K562 (cell line): Measurements from ENCODE around the gene ZNF740. TPM values are rescaled to one million over a fixed set of nuclear protein-coding genes. Genes with fewer than 3 reads are reported as not detected.

Source experiments
- ATAC-seq: fragments of 200-7000 bp; cut with Tn5 transposase; 3 replicates; pipeline ENCODE4 v1.9.1; 2020; ENCODE audit warnings: moderate library complexity
- BruUV-seq: library from RNA; stranded (reverse); fragments of 400-500 nt; replicated peaks from 2 replicates; lab custom pipeline; 2021; lab: Mats Ljungman, UMichigan
- CTCF ChIA-PET: fragments of 300-600 bp; formaldehyde crosslinking; extraction: SDS; loops from one replicate; lab custom pipeline; 2021; ENCODE audit warnings: low intra/inter-chr PET ratio; lab: Yijun Ruan, JAX
- POLR2A ChIA-PET: fragments of 300-600, 350-650 bp; sonication (Branson Sonifier 250); formaldehyde crosslinking; extraction: SDS; loops from one replicate; lab custom pipeline; 2021; ENCODE audit warnings: antibody characterized with exemption, inconsistent platforms; lab: Yijun Ruan, JAX
- DNase-seq, 4 experiments: peaks; one replicate each; pipeline versions ENCODE4 v3.0.0 to v3.0.0-alpha.2; 2011 to 2018; ENCODE audit warnings: low spot score in 3 of 4, mixed read lengths in 3 of 4; ENCODE audit errors: extremely low read depth in 1 of 4
- FAIRE-seq: peaks from 2 replicates; lab custom pipeline; 2011; peaks lifted over from hg19 to GRCh38; lab: Jason Lieb, UNC
- H2AFZ ChIP-seq: 2 replicates; pipeline ENCODE4 v1.6.0; 2011; ENCODE audit warnings: low read depth, low read length, control low read depth, inconsistent platforms
- H3K27ac ChIP-seq: fragments of 200-600 bp; 3 replicates; pipeline ENCODE4 v1.8.0; 2011; ENCODE audit warnings: low read depth, mild to moderate bottlenecking, control low read depth, inconsistent platforms, low read length, moderate library complexity, mixed read lengths; ENCODE audit errors: extremely low read depth
- H3K27me3 ChIP-seq, 2 experiments: fragments of 300-600 bp in 1 of 2; 2 replicates in 1 of 2; 3 replicates in 1 of 2; pipeline versions ENCODE4 v1.6.0 to v1.8.0; 2011; ENCODE audit warnings: inconsistent platforms in 2 of 2, low read length in 2 of 2, mild to moderate bottlenecking in 1 of 2, mixed read lengths in 1 of 2, moderate library complexity in 1 of 2; ENCODE audit not compliant: control insufficient read depth in 2 of 2, insufficient read depth in 2 of 2
- H3K36me3 ChIP-seq: fragments of 300-600 bp; 3 replicates; pipeline ENCODE4 v1.8.0; 2011; ENCODE audit warnings: mild to moderate bottlenecking, low read length, inconsistent platforms; ENCODE audit not compliant: control insufficient read depth, insufficient read depth
- H3K4me1 ChIP-seq, 2 experiments: fragments of 200-600 bp in 1 of 2; replicated peaks in 1 of 2; 2 replicates in 1 of 2; 3 replicates in 1 of 2; pipeline versions ENCODE4 v1.5.1 to v1.8.0; 2011; ENCODE audit warnings: inconsistent platforms in 2 of 2, low read length in 2 of 2, mild to moderate bottlenecking in 1 of 2, mixed read lengths in 1 of 2, moderate library complexity in 1 of 2; ENCODE audit not compliant: control insufficient read depth in 2 of 2, insufficient read depth in 2 of 2
- H3K4me2 ChIP-seq: 2 replicates; pipeline ENCODE4 v1.6.1; 2011; ENCODE audit warnings: low read length, control low read depth, inconsistent platforms, mixed read lengths; ENCODE audit not compliant: insufficient read depth
- H3K4me3 ChIP-seq: fragments of 200-600 bp; sonication (generic), shearing (Covaris generic); 2 replicates; pipeline ENCODE4 v1.5.1; 2016; ENCODE audit warnings: control low read depth, inconsistent platforms
- H3K79me2 ChIP-seq: fragments of 200-600 bp; 3 replicates; pipeline ENCODE4 v1.8.0; 2011; ENCODE audit warnings: low read length, inconsistent platforms; ENCODE audit not compliant: control insufficient read depth, insufficient read depth
- H3K9ac ChIP-seq, 2 experiments: 2 replicates each; pipeline versions ENCODE4 v1.6.0 to v1.6.1; 2011; ENCODE audit warnings: low read depth in 2 of 2, low read length in 2 of 2, control low read depth in 1 of 2, inconsistent platforms in 1 of 2, mild to moderate bottlenecking in 1 of 2, mixed read lengths in 1 of 2; ENCODE audit not compliant: insufficient read depth in 1 of 2
- H3K9me1 ChIP-seq: one replicate; pipeline ENCODE4 v1.6.0; 2011; ENCODE audit warnings: inconsistent platforms, mild to moderate bottlenecking, low read length, moderate library complexity; ENCODE audit not compliant: control insufficient read depth, insufficient read depth
- H3K9me3 ChIP-seq: replicated peaks from 2 replicates; pipeline ENCODE4 v1.5.1; 2011; ENCODE audit warnings: low read depth, low read length, inconsistent platforms; ENCODE audit not compliant: control insufficient read depth, insufficient read depth
- H4K20me1 ChIP-seq: replicated peaks from 2 replicates; pipeline ENCODE4 v1.6.1; 2011; ENCODE audit warnings: low read length, inconsistent platforms, mixed read lengths; ENCODE audit not compliant: control insufficient read depth, insufficient read depth
- CBX5 ChIP-seq: IDR thresholded peaks from 2 replicates; pipeline ENCODE4 v1.6.1; 2014; ENCODE audit warnings: low read depth, borderline replicate concordance
- MAZ ChIP-seq, 2 experiments: fragments of 450-650 bp in 1 of 2; sonication (generic) in 1 of 2; formaldehyde crosslinking; IDR thresholded peaks in 1 of 2; conservative IDR thresholded peaks in 1 of 2; 2 replicates each; pipeline versions ENCODE4 v1.4.0 to v1.5.0; 2020; ENCODE audit warnings: mild to moderate bottlenecking in 1 of 2, missing genetic modification reagents in 1 of 2
- MTA1 ChIP-seq: fragments of 450-650 bp; IDR thresholded peaks from 2 replicates; pipeline ENCODE4 v1.6.1; 2017; ENCODE audit warnings: borderline replicate concordance
- POLR2H ChIP-seq: IDR thresholded peaks from 2 replicates; pipeline ENCODE4 v1.6.1; 2016; ENCODE audit warnings: missing genetic modification characterization, low read depth, mild to moderate bottlenecking, control low read depth, missing compliant biosample characterization, moderate library complexity
- SAFB2 ChIP-seq: fragments of 200-400 bp; formaldehyde crosslinking; IDR thresholded peaks from 2 replicates; pipeline ENCODE4 v1.6.1; 2018; ENCODE audit warnings: borderline replicate concordance, low read length, low read depth, moderate library complexity; ENCODE audit not compliant: severe bottlenecking
- SMAD4 ChIP-seq: fragments of 250-450 bp; sonication (Bioruptor Pico); conservative IDR thresholded peaks from 2 replicates; pipeline ENCODE4 v1.8.0; 2021; ENCODE audit warnings: inconsistent platforms, mild to moderate bottlenecking, moderate library complexity
- SREBF2 ChIP-seq: sonication (generic); formaldehyde crosslinking; IDR thresholded peaks from 2 replicates; pipeline ENCODE4 v1.4.0; 2020; ENCODE audit warnings: mild to moderate bottlenecking, missing genetic modification reagents
- SRSF9 ChIP-seq: fragments of 200-400 bp; formaldehyde crosslinking; IDR thresholded peaks from 2 replicates; pipeline ENCODE4 v1.6.1; 2017; ENCODE audit warnings: low read depth, low read length, borderline replicate concordance
- TAF1 ChIP-seq: IDR thresholded peaks from 2 replicates; pipeline ENCODE4 v1.6.1; 2011; ENCODE audit warnings: mild to moderate bottlenecking, low read length, moderate library complexity; ENCODE audit not compliant: insufficient read depth, control insufficient read depth, severe bottlenecking; ENCODE audit errors: extremely low read depth
- VEZF1 ChIP-seq: fragments of 200-800 bp; sonication (Bioruptor generic); IDR thresholded peaks from 2 replicates; pipeline ENCODE4 v1.6.1; 2017; ENCODE audit warnings: missing genetic modification characterization, missing compliant biosample characterization
- ZNF165 ChIP-seq: fragments of 250-450 bp; sonication (Bioruptor Pico); IDR thresholded peaks from 2 replicates; pipeline ENCODE4 v1.4.0; 2020; ENCODE audit warnings: borderline replicate concordance
- ZNF263 ChIP-seq: sonication (generic); formaldehyde crosslinking; IDR thresholded peaks from 2 replicates; pipeline ENCODE4 v1.8.0; 2022; ENCODE audit warnings: mild to moderate bottlenecking, missing genetic modification reagents, borderline replicate concordance
- WGBS: fragments of 100-300 bp; shearing (Covaris generic); methylation state at CpG from one replicate; pipeline ENCODE4 v1.1.6; 2016; ENCODE audit warnings: low coverage, mixed read lengths; ENCODE audit not compliant: insufficient coverage; ENCODE audit errors: missing lambda C conversion rate; 5-methylcytosine and 5-hydroxymethylcytosine counted together
- in situ Hi-C: fragments of 300-500 bp; cut with MboI; formaldehyde crosslinking; loops from 4 replicates; pipeline ENCODE4 v1.15.0; 2018; ENCODE audit warnings: inconsistent platforms, mixed read lengths
- intact Hi-C: fragments of 100-400 bp; cut with micrococcal nuclease; formaldehyde crosslinking; loops from 2 replicates; pipeline ENCODE4 v1.14.2; 2022
- polyA plus RNA-seq, 8 experiments: library from polyadenylated mRNA; depleted of rRNA in 4 of 8; stranded (reverse) in 5 of 8; unstranded in 3 of 8; fragments of >200 nt; fragmentation: Nextera tagmentation in 2 of 8; fragmentation: Illumina TruSeq in 1 of 8; extraction: Ambion mirVana in 2 of 8; extraction: Trizol in 1 of 8; gene quantifications; 2 replicates each; pipeline versions ENCODE4 v1.2.1 to v1.2.3, GENCODE V29; 2011 to 2014; ENCODE audit warnings: inconsistent platforms in 1 of 8, missing spikeins in 1 of 8
- total RNA-seq, 7 experiments: library from RNA; depleted of rRNA in 6 of 7; stranded (reverse); fragments of >200 nt in 6 of 7; fragmentation: Illumina TruSeq in 2 of 7; extraction: Trizol in 2 of 7; gene quantifications; 2 replicates each; pipeline versions ENCODE4 v1.2.1 to v1.2.3, GENCODE V29; 2011 to 2021; ENCODE audit warnings: low replicate concordance in 1 of 7
- TF ChIP-seq, protein P1 (sequence below): sonication (generic); formaldehyde crosslinking; IDR thresholded peaks from 2 replicates; pipeline ENCODE4 v1.8.0; 2022; ENCODE audit warnings: missing genetic modification reagents, mild to moderate bottlenecking, borderline replicate concordance
- TF ChIP-seq, protein P2 (sequence below): fragments of 450-650 bp; IDR thresholded peaks from 2 replicates; pipeline ENCODE4 v1.6.1; 2016; ENCODE audit warnings: antibody characterized with exemption

Gene ZNF740
- total and polyA plus RNA-seq, 9 of the 15 experiments (the other 6 are each of a cell fraction or from before 2014, with no cell fraction given), result 0.57 to 46.4 (median 18.6) TPM

GRCh38 chr12:53224061-53224896 is 43.8 kb downstream of the ZNF740 start:
- no peak overlapping the region for H3K27ac ChIP-seq
- H3K4me1 ChIP-seq, result peaks cover 34 to 58% of the 10 kb centered on the region in 2 experiments
- H2AFZ ChIP-seq, result peak overlapping the region; percentile 34
- no peaks in the 10 kb centered on the region for H3K36me3 ChIP-seq
- DNase-seq (peak; percentile 49 to 75 (median 61)), ATAC-seq (no peak), FAIRE-seq (no peak)
- ChIA-PET POLR2A (interaction anchor here (1.0 kb wide), 1 partner anchor 45 kb away, joined by 4 read pairs; no protein-coding TSS in a partner anchor), CTCF (interaction anchor here (1.1 kb wide), 1 partner anchor 11 kb away, joined by 3 read pairs; no protein-coding TSS in a partner anchor)
- no peak overlapping the region for H3K4me3 ChIP-seq
- H3K9me3 ChIP-seq, result no peaks in the 10 kb centered on the region
- no peaks in the 10 kb centered on the region; the same call in 1 of the 2 replicates for H4K20me1 ChIP-seq
- H3K9ac ChIP-seq, result peak overlapping the region in 1 of 2 experiments; percentile 81; a peak in 2 of 4 replicates
- H3K4me2 ChIP-seq, result no peak overlapping the region
- 62% methylated on average over 10 of the region's 11 CpGs for WGBS
- H3K27me3 ChIP-seq, result no peaks in the 10 kb centered on the region
- peaks cover 5% of the 10 kb centered on the region for H3K79me2 ChIP-seq
- no peaks in the 10 kb centered on the region for H3K9me1 ChIP-seq
- intact Hi-C loops (no loop called here), in situ Hi-C loops (no loop called here)
- no TSS peak for BruUV-seq
- TF ChIP-seq POLR2H (tag) (no peak), SMAD4 (no peak), MTA1 (no peak), VEZF1 (CRISPR knock-in tag) (peak; percentile 33; the same call in 1 of the 2 replicates), TAF1 (no peak), CBX5 (no peak), SAFB2 (no peak), ZNF165 (CRISPR knock-in tag) (no peak), SRSF9 (no peak), MAZ (CRISPR knock-in tag; conservative IDR thresholded peaks at IDR 0.05 in 1 of 2, IDR thresholded peaks at IDR 0.05 in 1 of 2) (peak in 1 of 2 experiments; percentile 21; a peak in 1 of 4 replicates), SREBF2 (CRISPR knock-in tag) (no peak), ZNF263 (CRISPR knock-in tag) (peak; percentile 58; the same call in 1 of the 2 replicates)
- TF ChIP-seq, protein P1, sequence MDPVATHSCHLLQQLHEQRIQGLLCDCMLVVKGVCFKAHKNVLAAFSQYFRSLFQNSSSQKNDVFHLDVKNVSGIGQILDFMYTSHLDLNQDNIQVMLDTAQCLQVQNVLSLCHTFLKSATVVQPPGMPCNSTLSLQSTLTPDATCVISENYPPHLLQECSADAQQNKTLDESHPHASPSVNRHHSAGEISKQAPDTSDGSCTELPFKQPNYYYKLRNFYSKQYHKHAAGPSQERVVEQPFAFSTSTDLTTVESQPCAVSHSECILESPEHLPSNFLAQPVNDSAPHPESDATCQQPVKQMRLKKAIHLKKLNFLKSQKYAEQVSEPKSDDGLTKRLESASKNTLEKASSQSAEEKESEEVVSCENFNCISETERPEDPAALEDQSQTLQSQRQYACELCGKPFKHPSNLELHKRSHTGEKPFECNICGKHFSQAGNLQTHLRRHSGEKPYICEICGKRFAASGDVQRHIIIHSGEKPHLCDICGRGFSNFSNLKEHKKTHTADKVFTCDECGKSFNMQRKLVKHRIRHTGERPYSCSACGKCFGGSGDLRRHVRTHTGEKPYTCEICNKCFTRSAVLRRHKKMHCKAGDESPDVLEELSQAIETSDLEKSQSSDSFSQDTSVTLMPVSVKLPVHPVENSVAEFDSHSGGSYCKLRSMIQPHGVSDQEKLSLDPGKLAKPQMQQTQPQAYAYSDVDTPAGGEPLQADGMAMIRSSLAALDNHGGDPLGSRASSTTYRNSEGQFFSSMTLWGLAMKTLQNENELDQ (CRISPR knock-in tag), result no peak
- TF ChIP-seq, protein P2, sequence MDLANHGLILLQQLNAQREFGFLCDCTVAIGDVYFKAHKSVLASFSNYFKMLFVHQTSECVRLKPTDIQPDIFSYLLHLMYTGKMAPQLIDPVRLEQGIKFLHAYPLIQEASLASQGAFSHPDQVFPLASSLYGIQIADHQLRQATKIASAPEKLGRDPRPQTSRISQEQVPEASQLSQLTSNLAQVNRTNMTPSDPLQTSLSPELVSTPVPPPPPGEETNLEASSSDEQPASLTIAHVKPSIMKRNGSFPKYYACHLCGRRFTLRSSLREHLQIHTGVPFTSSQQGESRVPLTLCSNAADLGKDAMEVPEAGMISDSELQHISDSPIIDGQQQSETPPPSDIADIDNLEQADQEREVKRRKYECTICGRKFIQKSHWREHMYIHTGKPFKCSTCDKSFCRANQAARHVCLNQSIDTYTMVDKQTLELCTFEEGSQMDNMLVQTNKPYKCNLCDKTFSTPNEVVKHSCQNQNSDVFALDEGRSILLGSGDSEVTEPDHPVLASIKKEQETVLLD, result peak; percentile 15; the same call in 1 of the 2 replicates
